HL-60/S4 treated with retinoic acid at 250 ng/mL for 4 days and 3 days (cell line): Measurements from ENCODE around the gene CNTROB.

Source experiments
- in situ Hi-C: fragments of 300-500 bp; cut with MboI; formaldehyde crosslinking; loops from 2 replicates; pipeline ENCODE4 v1.7.0; 2022; ENCODE audit warnings: low sequenced_read_pairs

The CNTROB gene

DNA sequence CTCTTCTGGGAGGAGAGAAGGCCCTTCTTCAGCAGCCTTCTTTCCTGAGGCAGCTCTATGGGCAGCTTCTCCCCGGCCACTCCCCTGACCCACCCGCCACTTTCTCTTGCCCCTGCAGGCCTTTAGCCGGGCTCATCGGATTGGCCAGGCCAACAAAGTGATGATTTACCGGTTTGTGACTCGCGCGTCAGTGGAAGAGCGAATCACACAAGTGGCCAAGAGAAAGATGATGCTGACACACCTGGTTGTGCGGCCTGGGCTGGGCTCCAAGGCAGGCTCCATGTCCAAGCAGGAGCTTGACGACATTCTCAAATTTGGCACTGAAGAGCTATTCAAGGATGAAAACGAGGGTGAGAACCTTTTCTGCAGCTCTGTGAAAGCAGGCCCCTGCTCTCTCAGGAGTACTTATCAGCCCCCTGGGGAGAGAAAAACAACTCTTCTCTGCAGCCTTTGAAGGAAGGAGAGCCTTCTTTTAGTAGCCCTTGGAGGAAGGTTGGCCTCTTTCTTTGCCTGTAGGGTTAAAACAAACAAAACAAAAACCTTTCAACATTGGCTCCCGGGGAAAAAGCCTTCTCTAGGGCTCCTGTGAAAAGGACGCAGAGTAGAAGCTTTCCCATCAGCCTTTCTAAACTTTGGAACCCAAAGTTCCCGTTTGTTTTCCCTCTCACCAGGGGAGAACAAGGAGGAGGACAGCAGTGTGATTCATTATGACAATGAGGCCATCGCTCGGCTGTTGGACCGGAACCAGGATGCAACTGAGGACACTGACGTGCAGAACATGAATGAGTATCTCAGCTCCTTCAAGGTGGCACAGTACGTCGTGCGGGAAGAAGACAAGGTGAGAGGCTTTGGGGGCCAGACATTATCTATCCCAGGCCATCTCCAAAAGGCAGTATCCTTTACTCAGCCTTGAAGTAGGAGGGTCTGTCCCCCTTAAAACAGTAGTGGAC is 28.6 kb upstream of the CNTROB start:
- in situ Hi-C loops: no loop called here

DNA sequence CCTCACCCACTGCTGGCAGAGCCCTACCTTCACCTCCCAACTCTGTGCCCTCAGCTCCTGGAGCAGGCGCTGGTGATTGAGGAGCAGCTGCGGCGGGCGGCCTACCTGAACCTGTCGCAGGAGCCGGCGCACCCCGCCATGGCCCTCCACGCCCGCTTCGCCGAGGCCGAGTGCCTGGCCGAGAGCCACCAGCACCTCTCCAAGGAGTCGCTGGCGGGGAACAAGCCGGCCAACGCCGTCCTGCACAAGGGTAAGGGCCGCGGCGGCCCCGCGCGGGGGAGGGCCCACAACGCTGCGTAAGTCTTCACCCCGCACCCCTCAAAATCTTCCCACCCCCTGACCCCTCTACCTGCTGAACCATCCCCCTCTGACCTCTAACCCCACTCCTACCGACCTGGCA is 22.9 kb upstream of the CNTROB start:
- in situ Hi-C loops: no loop called here

DNA sequence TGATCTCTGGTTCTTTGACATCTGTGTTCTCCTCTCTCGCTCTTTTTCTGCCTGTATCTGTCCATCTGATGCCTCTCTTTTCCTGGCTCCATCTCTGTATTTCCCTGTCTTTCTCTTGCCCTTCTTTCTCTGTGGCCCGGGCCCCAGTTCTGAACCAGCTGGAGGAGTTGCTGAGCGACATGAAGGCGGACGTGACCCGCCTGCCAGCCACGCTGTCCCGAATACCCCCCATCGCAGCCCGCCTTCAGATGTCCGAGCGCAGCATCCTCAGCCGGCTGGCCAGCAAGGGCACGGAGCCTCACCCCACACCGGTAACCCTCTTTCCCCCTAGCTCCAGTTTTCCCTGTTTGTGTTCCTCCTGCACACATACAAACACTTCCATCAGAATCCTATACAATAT is 21.7 kb upstream of the CNTROB start:
- in situ Hi-C loops: loop anchor here (10.0 kb wide), 1 partner anchor 135 kb away; no protein-coding TSS in a partner anchor

DNA sequence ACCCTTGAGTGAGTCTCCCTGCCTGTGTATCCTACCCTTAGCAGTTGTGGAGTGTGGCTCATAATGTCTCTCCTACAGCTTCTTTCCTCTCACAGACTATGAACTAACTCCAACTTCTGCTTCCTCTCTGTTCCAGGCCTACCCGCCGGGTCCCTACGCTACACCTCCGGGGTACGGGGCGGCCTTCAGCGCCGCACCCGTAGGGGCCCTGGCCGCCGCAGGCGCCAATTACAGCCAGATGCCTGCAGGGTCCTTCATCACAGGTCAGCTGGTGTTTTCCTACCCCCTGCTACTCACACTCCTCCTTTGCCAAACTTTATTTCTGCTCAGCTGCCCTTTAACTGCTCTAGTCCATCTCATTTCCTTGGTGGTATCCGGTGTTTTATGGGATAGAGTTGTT is 21.3 kb upstream of the CNTROB start:
- in situ Hi-C loops: loop anchor here (10.0 kb wide), 1 partner anchor 134 kb away; no protein-coding TSS in a partner anchor

DNA sequence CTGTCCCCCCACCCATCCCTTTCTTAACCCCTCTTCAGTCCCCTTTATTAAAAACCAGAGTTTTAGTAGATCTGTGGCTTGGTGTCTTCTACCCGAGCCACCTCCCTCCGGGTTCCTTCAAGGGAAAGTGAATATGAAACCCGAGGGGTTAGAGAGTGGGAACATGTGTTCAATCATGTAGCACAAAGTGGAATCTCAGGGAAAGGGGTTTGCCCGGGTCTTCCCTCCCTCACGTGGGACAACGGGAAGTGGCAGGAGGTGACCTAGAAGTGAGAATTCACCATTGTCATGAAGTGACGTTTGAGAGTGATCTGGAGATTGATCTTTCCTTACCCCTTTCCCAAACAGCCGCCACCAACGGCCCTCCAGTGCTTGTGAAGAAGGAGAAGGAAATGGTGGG is 20.9 kb upstream of the CNTROB start:
- in situ Hi-C loops: loop anchor here (10.0 kb wide), 1 partner anchor 134 kb away; no protein-coding TSS in a partner anchor

DNA sequence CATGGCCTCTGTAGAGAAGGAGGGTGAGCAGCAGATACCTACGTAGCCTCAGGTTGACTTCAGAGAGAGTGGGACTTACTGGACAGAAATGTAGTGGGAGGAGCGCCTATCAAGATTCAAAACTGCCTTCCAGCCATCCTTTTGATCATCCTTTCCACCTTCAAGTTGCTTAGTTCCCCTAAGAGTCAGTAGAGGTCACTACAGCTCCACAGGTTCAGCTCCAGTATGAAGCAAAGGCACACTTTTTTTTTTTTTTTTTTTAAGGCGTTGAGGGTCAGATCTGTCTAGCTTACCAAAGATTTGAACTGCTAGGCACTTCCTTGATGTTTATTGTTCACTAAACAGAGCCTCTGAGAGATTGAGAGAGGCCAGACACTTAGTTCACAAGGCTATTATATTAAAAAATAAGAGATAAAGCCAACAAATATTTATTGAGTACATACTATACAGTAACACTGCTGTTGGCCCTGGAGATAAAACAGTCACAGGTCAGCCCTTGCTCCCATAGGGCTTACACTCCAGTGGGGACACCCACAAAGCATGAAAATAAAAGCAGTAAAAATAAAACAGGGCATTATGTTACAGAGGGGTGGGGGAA is 19.0 kb upstream of the CNTROB start:
- in situ Hi-C loops: loop anchor here (10.0 kb wide), 1 partner anchor 132 kb away; no protein-coding TSS in a partner anchor

DNA sequence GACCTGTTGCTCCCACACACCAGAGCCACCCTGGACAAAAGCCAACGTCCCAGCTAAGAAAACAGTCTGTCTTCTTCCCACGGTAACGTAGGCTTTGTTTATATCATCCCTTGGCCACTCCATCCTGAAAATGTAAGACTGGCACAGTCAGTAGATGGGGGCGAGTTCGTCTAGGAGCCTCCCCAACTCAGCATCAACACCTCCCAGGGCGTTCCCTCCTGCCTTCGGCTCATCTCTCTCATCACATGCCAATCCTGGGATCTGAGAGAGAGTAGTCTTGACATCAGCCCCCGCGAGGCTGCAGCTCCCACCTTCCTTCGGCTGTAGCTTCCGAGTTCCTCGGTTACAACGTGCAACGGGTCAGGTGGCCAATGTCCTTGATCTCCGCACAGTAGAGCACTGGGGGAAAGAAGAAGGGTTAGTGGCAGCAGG is 16.8 kb upstream of the CNTROB start:
- in situ Hi-C loops: loop anchor here (10.0 kb wide), 1 partner anchor 130 kb away; no protein-coding TSS in a partner anchor

DNA sequence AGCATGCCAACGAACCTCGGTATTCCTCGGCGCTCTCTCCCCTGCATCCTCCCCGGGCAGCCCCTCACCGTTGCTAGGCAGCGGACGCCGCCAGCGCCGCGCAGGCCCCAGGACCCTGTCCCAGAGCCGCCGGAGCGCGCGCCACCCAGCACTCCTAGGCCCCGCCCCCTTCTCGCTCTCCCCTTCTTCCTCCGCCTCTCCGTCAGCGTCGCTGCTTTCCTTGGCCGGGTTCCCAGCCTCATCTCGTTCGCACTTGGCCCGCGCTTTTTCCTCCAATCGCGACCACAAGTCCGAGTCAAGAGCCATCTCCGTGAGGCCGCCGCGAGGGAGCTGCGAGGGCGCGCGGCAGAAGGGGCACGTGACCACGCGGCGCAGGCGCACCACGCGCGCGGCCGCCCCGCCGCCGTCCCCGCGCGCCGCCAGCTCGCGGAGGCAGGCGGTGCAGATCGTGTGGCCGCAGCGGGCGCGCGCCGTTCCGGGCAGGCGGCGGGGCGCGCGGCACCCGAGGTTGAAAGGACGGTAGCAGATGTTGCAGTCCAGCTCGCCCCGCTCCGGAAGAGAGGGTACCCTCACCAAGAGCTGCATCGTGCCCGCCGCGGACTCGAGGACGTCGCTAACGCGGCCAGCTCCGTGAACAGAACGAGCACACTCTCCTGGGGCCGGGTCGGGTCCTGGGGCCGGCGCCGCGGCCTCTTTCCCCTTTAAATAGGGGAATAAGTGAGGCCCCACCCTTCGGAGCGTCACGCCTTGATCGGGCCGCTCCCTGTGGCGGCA is 16.2 kb upstream of the CNTROB start, which contains the start of gene RNF227:
Gene RNF227, minus strand, starts transcription at position 679 of the 774 bp plus-strand sequence. Its CDS starts 94 bp downstream, at position 585.
- in situ Hi-C loops: loop anchor here (10.0 kb wide), 1 partner anchor 129 kb away; no protein-coding TSS in a partner anchor

DNA sequence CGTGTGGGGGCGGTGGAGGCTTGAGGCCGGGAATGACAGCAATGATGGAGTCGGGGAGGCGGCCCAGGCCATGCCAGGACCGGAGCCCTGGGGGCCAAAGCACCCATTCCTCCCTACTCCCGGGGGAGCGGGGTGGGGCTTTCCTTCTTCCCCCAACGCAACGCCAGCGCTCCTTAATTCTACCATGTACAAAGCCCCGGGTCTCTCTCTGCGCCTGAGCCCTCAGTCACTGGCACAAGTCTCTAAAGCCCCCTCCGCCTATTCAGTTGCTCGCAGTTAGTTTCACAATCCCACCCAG is 15.7 kb upstream of the CNTROB start:
- in situ Hi-C loops: loop anchor here (10.0 kb wide), 1 partner anchor 128 kb away; no protein-coding TSS in a partner anchor

DNA sequence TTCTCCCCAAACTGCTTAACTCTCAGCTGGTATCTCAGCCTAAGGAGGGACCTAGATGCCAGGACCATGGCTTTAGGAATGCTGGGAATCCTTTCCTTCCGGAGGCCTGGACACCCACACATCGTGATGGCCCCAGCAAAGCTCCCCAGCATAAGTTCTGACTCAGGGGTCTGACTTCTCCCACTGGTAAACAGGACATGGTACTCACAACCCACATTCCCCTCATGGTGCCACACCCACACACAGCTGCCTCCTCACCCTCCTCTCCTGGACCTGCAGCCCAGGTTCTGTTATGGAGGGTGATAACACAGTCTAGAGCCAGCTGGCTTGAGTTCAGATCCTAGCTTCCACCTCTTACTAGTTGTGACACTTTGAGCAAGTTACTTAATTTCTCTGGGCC is 15.2 kb upstream of the CNTROB start:
- in situ Hi-C loops: loop anchor here (10.0 kb wide), 1 partner anchor 128 kb away; no protein-coding TSS in a partner anchor

DNA sequence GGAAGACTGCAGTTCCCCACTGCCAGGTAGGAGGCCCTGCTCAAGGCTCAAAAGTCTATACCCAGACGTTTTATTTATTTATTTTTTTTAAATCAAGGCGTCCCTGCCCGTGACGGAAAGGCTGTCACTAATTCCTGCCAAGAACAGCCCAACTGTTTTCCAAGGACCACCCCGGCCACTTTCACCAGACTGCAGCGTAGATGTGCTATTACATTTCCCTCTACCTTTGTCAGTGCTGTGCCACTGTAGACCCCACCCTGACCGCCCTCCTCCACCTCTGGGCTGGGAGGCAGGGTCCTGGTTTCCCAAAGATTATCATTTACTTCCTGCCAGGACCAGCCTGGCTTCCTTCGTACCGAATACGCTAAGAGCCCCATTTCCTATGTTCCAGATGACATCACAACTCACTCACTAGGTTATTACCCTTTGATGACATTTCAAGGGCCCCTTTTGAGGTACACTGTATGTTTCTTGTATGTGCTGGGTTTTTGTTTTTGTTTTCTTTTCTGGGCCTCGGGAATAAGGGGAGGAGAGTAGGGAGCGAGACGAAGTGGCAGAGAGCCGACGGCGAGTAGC is 9.6 kb upstream of the CNTROB start:
- in situ Hi-C loops: no loop called here

DNA sequence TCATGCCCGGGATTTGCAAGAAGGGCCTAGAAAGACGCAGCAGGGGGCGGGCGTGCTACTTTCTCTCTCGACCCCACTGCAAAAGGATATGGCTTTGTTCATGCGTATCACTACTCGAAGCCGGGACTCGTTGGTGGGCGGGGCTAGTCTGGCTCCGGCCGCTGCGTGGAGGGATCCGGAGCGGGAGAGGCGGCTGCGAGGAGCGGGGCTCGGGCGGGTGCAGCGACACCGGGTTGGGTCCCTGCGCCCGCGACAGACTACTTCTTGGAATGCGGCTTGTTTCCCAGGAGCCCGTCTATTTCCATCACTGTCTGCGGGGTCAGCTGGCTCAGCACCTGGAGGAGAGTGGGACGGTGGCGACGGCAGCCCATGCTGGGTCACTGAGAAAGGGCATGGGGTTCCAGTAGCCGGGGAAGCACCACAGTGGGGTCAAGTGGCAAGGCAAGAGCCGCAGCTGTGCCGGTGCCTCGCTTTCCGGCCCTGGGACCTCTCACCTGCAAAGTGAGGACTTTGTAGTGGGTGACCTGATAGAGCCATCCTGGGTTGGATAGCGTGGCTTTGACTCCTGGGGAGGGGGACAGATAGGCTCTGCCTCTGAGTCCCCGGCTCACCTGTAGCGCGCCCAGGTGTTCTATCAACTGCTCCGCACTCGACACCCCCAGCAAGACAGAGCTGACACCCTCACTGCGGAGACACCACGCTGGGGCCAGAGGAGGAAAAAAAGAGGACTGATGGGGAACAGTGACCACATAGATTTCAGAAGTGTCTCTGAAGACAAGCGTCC is 9.0 kb upstream of the CNTROB start:
- in situ Hi-C loops: no loop called here

DNA sequence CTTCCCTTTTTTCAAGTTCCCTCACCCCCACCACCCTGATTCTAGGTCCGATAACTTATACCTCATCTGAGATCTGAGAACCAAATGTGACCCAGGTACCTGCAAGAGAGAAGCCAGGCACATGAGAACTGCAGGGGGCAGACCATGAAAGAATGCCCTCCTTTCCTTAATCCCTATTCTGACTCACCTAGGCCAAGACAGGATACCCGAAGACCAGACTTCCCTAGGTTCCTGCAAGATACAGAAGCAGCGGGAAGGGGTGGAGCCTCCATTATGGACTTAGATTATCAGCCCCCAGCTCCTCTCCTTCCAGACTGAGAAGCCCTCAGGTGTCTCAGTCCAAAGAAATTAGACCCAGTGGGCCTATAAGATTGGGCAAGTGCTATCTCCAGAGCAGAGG is 4.4 kb upstream of the CNTROB start:
- in situ Hi-C loops: no loop called here

DNA sequence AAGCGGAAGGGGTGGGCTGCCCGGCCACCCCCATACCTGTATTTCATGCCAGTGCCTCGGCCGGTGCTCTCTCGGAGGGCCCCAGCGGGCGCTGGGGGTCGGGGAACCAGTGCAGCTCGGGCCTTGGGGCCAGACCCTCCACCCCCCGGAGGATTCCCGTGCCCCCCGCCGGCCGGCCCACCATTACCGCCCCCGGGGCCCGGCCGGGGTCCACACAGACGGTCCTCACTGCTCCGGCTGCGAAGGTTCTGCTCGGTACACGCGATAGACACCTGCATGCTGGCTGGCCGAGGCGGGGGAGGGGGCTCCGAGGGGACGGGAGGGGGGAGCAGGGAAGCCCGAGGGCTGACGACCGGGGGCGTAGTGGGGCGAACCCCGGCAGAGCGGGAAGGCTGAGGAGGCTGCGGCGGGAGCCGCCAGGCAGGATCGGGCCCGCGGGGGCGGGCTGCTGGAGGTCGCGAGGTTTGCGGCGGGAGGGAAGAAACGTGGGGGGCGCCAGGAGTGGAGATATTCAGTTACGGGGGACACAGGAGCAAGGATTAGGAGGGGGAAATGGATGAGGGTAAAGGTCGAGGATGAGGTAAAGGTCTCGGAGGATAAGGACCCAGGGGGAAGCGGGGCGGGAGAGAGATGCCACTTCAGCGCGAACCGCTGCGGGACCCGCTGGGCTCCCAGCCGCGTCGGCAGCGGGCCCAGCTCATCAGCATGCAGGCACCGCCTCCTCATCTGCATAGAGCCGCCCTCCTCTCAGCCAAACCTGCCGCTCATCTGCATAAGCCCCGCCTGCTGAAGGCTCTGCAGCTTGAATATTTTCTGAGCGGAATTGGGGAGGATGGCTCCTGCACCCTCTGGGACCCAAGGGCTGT is 2.6 kb upstream of the CNTROB start, which contains the start of gene KCNAB3:
Gene KCNAB3, minus strand, starts transcription at position 699 of the 866 bp plus-strand sequence. Its CDS starts 421 bp downstream, at position 278.
- in situ Hi-C loops: no loop called here

DNA sequence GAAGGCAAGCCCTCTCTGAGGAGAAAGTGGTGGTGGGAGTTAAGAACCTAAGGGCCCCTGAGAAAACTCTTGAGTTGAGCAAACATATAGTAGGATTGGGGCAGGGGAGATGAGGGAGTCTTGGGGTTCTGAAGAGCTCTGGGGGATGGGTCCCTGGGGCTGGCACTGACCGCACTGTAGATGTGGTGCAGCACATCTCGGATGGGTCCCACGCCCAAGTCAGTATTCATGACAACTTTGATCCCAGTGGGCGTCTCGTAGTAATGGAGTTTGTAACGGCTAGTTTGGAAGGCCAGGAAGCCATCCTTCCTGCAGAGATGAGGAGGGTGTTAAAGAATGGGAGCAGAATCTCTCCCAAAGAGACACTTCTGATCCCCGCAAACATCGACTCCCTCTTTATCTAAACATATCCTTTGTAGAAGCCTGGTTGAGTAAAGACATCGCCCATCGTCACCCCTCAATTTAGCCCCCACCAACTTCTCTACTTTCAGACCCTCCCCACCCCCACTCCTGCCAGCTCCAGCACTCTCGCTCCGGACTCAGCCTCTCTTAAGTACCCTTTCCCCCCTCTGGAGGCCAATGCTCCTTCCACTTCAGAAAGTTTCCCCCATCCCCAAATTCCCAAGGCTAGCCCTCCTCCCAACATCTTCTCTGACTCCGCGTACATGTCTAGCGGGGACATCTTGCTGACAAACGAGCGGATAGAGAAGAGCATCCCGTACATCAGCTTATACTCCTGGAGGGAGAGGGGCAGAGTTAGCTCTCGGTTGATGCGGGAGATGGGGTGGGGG is 970 bp upstream of the CNTROB start:
- in situ Hi-C loops: no loop called here

DNA sequence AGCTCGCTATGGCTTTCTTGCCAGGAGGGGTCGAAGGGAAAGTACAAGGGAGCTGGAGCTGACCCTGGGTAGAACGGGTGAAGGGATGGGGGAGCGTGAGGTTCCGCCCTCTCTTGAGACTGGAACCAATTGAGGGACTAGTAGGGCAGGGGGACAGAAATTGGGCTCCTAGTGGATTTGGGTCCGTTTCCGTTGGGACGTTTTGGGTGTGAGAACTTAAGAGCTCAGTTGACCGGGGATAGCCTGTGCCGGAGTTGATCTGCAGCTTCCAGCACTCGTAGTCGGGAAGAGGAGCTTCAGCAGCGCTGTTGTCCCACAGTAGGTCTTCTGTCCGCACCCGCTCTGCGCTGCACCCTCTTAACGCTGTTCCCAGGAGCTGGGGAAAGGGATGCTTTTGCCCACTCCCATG is 481 bp downstream of the CNTROB start:
- in situ Hi-C loops: no loop called here

DNA sequence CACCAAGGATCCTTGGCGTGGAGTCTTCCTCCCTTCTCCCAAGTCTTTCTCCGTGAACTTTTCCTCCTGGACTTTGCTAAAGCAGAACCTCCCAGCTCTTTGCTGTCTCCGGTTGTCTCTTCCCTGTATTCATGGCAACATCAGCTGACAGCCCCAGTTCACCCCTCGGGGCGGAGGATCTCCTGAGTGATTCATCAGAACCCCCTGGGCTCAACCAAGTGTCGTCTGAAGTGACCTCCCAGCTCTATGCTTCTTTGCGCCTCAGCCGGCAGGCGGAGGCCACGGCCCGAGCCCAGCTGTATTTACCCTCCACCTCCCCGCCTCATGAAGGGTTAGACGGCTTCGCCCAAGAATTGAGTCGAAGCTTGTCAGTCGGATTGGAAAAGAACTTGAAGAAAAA is 943 bp downstream of the CNTROB start:
- in situ Hi-C loops: no loop called here

DNA sequence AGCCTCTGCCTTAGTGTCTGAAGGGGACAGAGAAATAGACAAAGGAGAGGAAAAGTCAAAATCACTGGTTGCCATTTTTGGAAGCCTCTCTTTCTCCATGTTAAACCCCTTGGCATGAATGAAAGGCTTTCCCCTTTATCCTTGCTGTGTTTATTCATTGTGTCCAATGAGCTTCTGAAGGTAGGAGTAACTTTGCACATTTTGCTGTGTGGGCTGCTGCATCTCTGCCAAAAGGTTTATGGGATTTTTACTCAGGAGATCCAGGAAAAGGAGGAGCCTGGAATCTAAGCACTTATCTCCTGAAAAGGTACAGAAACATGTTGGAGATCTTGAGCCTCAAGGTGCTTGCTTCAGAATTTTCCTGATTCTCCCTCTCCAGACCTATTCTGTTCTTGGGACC is 3.9 kb downstream of the CNTROB start:
- in situ Hi-C loops: no loop called here
